Measurements from ENCODE around the gene MC1R. TPM values are rescaled to one million over a fixed set of nuclear protein-coding genes. Genes with fewer than 3 reads are reported as not detected.
A peak's percentile ranks its signal among the peaks of the same experiment; 100 is the strongest.

Gene MC1R
- total RNA-seq, 2 donors from 2014 or later, result 2.7 to 5.4 TPM

- no peak for DNase-seq (ENCODE audit: low spot score)
- intact Hi-C loops (cut with DNase I), result no loop called here
These were observed 24.8 kb upstream of the MC1R start for GRCh38 chr16:89893642-89894548.

GRCh38 chr16:89895482-89896250 lies 23.0 kb upstream of the MC1R start:
- DNase-seq (ENCODE audit: low spot score), result no peak
- intact Hi-C loops (cut with DNase I), result no loop called here

- intact Hi-C loops (cut with DNase I), result no loop called here
- DNase-seq (ENCODE audit: low spot score), result no peak
These were observed 21.5 kb upstream of the MC1R start for GRCh38 chr16:89897204-89897603.

DNA sequence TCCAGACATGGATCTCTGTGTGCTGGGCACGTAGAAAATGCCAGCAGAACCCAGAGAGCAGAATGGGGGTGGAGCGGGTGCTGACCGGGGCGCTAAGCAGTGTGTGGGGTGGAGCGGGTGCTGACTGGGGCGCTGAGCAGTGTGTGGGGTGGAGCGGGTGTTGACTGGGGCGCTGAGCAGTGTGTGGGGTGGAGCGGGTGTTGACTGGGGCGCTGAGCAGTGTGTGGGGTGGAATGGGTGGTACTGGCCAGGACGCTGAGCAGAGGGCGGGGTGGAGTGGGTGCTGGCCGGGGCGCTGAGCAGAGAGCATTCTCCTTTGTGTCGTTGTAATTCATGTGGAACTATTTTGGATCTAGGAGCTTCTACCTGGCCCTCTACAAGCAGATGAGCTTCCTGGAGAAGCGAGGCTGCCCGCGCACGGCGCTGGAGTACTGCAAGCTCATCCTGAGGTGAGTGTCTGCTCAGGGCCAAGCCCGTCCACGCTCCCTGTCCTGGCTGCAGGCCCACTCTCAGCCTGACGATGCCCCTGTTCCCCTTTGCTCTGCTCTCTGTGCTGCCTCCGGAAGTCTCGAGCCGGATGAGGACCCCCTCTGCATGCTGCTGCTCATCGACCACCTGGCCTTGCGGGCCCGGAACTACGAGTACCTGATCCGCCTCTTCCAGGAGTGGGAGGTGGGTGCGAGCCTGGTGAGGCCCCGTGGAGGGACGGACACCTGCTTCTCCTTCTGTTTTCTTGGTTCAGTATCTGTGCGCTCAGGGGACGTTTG lies 20.3 kb upstream of the MC1R start:
- DNase-seq (ENCODE audit: low spot score), result no peak
- intact Hi-C loops (cut with DNase I), result no loop called here

- DNase-seq (ENCODE audit: low spot score), result no peak
- intact Hi-C loops (cut with DNase I), result no loop called here
These were observed 18.7 kb upstream of the MC1R start for GRCh38 chr16:89899879-89900481.

DNA sequence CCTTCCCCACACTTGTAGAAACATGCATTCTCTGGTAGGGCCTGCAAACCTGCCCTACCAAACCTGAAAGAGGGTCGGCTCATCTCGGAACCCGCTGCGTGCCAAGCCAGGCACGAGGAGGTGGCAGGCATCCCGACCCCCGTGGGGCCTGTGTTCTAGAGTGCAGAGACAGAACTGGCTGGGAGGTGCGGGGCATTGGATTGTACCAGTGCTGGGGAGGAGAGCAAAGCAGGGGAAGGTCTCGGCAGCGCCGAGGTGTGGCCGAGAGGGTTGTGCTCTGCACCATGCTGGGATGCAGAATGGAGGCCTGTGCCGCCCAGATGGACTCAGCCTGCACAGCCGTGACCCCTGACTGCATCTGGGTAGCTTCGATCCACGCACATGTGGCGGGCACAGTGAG lies 17.8 kb upstream of the MC1R start:
- intact Hi-C loops (cut with DNase I), result no loop called here
- no peak for DNase-seq (ENCODE audit: low spot score)

- intact Hi-C loops (cut with DNase I), result no loop called here
- DNase-seq (ENCODE audit: low spot score), result no peak
These were observed 15.7 kb upstream of the MC1R start for GRCh38 chr16:89902980-89903379.

DNA sequence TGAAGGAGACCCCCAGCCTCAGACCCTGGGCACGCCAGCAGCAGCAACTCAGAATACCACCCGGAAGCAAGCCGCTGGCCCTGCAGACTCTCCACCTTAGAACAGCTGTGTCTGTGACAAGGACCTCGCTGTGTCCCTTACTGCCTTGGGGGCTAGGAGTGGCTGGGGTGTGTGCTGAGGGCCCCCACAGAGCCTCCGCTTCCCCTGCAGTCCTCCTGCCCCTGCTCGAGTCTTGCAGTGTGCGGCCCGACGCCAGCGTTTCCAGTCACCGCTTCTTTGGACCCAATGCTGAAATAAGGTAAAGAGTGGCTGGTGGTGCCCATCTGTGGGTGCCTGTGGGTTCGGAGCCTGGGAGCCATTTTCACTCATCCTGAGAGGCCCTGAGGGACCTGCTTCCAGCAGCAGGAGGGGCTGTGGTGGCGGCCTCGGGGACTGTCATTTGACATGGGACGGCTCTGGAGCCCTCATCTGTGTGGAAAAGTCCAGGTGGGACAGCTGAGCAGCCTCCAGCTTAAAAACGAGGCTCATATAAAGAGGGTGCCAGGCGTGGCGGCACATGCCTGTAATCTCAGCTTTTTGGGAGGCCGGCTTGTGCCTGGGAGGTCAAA lies 14.7 kb upstream of the MC1R start:
- intact Hi-C loops (cut with DNase I), result no loop called here
- DNase-seq (ENCODE audit: low spot score), result no peak

DNA sequence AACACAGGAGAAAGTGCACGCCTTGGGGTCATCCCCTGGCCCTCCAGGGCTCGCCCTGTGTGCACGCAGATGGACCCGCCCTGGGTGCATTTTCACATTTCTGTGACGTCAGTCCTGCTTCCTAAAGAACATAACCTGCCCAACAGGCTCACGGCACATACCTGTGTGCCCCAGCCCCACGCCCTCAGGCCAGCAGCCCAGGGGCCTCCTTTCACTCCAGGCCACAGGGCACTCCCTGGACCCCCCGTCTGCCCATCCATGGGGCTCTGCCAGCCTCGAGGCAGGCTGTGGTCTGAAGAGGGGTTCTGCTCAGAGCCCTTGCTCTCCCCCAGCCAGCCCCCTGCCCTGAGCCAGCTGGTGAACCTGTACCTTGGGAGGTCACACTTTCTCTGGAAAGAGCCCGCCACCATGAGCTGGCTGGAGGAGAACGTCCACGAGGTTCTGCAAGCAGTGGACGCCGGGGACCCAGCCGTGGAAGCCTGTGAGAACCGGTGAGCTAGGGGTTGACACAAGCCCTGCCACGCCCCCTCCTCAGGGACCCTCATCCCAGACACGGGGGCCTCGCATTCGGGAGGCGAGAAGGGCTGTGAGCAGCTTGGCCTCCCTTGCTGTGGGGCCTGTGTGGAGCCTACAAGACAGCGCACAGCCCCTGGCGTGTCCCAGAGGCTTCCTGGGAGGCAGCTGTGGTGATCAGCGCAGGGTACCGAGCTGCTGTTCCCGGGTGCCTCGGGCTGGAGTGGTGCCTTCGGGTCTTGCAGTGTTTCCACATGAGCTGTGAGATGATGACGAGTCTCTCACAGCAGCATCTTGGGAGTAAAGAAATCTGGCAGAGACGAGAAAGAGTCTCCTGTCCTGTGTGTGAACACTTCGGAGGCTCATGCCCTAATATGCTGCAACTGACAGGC lies 13.8 kb upstream of the MC1R start:
- no peak for DNase-seq (ENCODE audit: low spot score)
- intact Hi-C loops (cut with DNase I), result no loop called here

- intact Hi-C loops (cut with DNase I), result no loop called here
- DNase-seq (ENCODE audit: low spot score), result no peak
These were observed 13.0 kb upstream of the MC1R start for GRCh38 chr16:89905511-89906139.

GRCh38 chr16:89906140-89907025 lies 12.3 kb upstream of the MC1R start:
- intact Hi-C loops (cut with DNase I), result no loop called here
- DNase-seq (ENCODE audit: low spot score), result no peak

- no peak for DNase-seq (ENCODE audit: low spot score)
- intact Hi-C loops (cut with DNase I), result no loop called here
These were observed 11.4 kb upstream of the MC1R start for GRCh38 chr16:89907055-89907814.

- intact Hi-C loops (cut with DNase I), result no loop called here
- no peak for DNase-seq (ENCODE audit: low spot score)
These were observed 10.4 kb upstream of the MC1R start for GRCh38 chr16:89908236-89908635.

DNA sequence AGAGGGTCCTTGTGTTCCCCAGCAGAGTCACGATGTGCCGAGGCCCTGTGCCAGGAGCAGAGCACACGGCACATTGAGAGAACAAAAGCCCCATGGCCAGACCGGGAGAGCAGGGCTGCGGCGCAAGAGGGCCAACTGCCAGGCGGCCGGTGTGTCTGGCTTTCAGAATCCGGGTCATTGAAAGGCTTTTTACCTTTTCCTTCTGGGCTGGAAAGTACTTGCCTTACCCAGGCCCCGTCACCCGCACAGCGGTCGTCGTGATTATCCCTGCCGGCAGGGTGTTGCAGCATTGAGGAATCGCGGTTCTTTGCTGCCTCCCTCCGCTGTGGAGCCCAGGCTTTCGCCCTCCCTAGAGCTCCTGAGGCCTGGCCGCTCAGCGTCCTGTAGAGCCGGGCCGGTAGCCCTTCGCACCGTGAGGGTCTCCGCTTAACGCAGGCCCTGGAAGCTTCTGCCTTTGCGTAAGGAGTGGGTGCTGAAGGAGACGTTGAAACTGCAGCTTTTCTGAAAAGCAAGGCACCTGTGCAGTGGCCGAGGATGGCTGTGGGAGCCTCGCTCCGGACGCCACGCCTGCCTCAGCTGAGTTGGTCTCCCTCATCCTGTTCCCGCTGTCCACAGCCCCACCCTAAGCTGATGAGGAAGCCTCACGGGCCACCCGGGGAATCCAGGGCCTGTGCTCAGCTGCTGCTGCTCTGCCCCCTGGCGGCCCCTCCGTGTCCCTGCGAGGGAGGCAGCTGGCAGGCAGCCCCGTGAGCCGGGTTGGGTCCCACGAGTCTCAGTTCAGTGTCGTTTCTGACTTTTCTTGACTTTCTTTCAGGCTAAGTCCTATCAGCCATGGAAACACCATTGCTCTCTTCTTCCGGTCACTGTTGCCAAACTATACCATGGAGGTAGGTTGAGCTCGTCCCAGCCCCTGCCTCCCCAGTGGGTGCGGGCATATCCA lies 8.6 kb upstream of the MC1R start:
- peak; percentile 96 for DNase-seq (ENCODE audit: low spot score)
- intact Hi-C loops (cut with DNase I), result no loop called here
